HepG2 (cell line): ENCODE results near the gene IL36B. TPM values are rescaled to one million over a fixed set of nuclear protein-coding genes. Genes with fewer than 3 reads are reported as not detected.

Experiments
- ATAC-seq: fragments of 200-7000 bp; cut with Tn5 transposase; 3 replicates; pipeline ENCODE4 v1.9.1; 2020; ENCODE audit warnings: mild to moderate bottlenecking, moderate library complexity
- BruUV-seq: library from RNA; stranded (reverse); fragments of 400-500 nt; replicated peaks from 2 replicates; lab custom pipeline; 2021; lab: Mats Ljungman, UMichigan
- CTCF ChIA-PET: fragments of 300-600 bp; formaldehyde crosslinking; extraction: SDS; loops from one replicate; lab custom pipeline; 2021; ENCODE audit warnings: low total read pairs, inconsistent platforms, low intra/inter-chr PET ratio; lab: Yijun Ruan, JAX
- POLR2A ChIA-PET: fragments of 350-600 bp; sonication (Branson Sonifier 250); formaldehyde crosslinking; loops from one replicate; lab custom pipeline; 2020; ENCODE audit warnings: antibody characterized with exemption, inconsistent platforms; lab: Yijun Ruan, JAX
- DNase-seq: peaks from one replicate; pipeline ENCODE4 v3.0.0-alpha.2; 2015; ENCODE audit warnings: low spot score
- FAIRE-seq: peaks from 3 replicates; lab custom pipeline; 2011; peaks lifted over from hg19 to GRCh38; lab: Jason Lieb, UNC
- H2AFZ ChIP-seq: one replicate; pipeline ENCODE4 v1.6.1; 2011; ENCODE audit warnings: low read length, inconsistent platforms
- H3K27ac ChIP-seq: fragments of 300-600 bp; 3 replicates; pipeline ENCODE4 v1.8.0; 2011; ENCODE audit warnings: mixed run types, mild to moderate bottlenecking, mixed read lengths, low read length, inconsistent platforms; ENCODE audit not compliant: insufficient read depth; ENCODE audit errors: extremely low read length
- H3K27me3 ChIP-seq, 2 experiments: fragments of 200-600 bp in 1 of 2; 2 replicates in 1 of 2; 3 replicates in 1 of 2; pipeline versions ENCODE4 v1.6.0 to v1.8.0; 2011; ENCODE audit warnings: low read length in 2 of 2, mild to moderate bottlenecking in 2 of 2, moderate library complexity in 2 of 2, inconsistent platforms in 1 of 2; ENCODE audit not compliant: insufficient read depth in 2 of 2, control insufficient read depth in 1 of 2
- H3K36me3 ChIP-seq, 2 experiments: fragments of 200-600 bp in 1 of 2; replicated peaks in 1 of 2; 2 replicates in 1 of 2; 3 replicates in 1 of 2; pipeline versions ENCODE4 v1.5.1 to v1.8.0; 2011; ENCODE audit warnings: low read length in 2 of 2, inconsistent platforms in 1 of 2; ENCODE audit not compliant: insufficient read depth in 2 of 2, control insufficient read depth in 1 of 2
- H3K4me1 ChIP-seq: 2 replicates; pipeline ENCODE4 v1.5.1; 2012; ENCODE audit warnings: low read length, inconsistent platforms; ENCODE audit not compliant: insufficient read depth
- H3K4me2 ChIP-seq: 2 replicates; pipeline ENCODE4 v1.6.0; 2011; ENCODE audit warnings: low read depth, low read length, inconsistent platforms
- H3K4me3 ChIP-seq, 3 experiments: fragments of 200-600 bp in 1 of 3; sonication (generic), shearing (Covaris generic) in 1 of 3; replicated peaks in 1 of 3; 2 replicates each; pipeline ENCODE4 v1.5.1; 2011 to 2016; ENCODE audit warnings: low read length in 3 of 3, inconsistent platforms in 2 of 3, low read depth in 2 of 3, mild to moderate bottlenecking in 2 of 3, control low read depth in 1 of 3, mixed read lengths in 1 of 3; ENCODE audit not compliant: insufficient read depth in 1 of 3
- H3K79me2 ChIP-seq: one replicate; pipeline ENCODE4 v1.6.1; 2011; ENCODE audit warnings: low read length, inconsistent platforms; ENCODE audit not compliant: insufficient read depth
- H3K9ac ChIP-seq: 2 replicates; pipeline ENCODE4 v1.6.0; 2011; ENCODE audit warnings: mild to moderate bottlenecking, low read depth, low read length, inconsistent platforms; ENCODE audit not compliant: insufficient read depth
- H3K9me3 ChIP-seq: 2 replicates; pipeline ENCODE4 v1.5.1; 2012; ENCODE audit warnings: mild to moderate bottlenecking, low read length
- H4K20me1 ChIP-seq: 2 replicates; pipeline ENCODE4 v1.6.0; 2011; ENCODE audit warnings: inconsistent platforms, mild to moderate bottlenecking, low read length, moderate library complexity; ENCODE audit not compliant: insufficient read depth
- AFF4 ChIP-seq: sonication (generic); formaldehyde crosslinking; IDR thresholded peaks from 2 replicates; pipeline ENCODE4 v1.4.0; 2020; ENCODE audit warnings: missing genetic modification reagents
- ATAD3A ChIP-seq: sonication (generic); formaldehyde crosslinking; IDR thresholded peaks from 2 replicates; pipeline ENCODE4 v1.4.0; 2020; ENCODE audit warnings: missing genetic modification reagents
- HNRNPK ChIP-seq: fragments of 200-400 bp; formaldehyde crosslinking; IDR thresholded peaks from 2 replicates; pipeline ENCODE4 v1.6.1; 2018; ENCODE audit warnings: low read length, low read depth, moderate library complexity, mild to moderate bottlenecking; ENCODE audit not compliant: poor library complexity, severe bottlenecking
- LCORL ChIP-seq, 2 experiments: fragments of 450-650 bp in 1 of 2; sonication (generic) in 1 of 2; formaldehyde crosslinking in 1 of 2; IDR thresholded peaks; 2 replicates each; pipeline versions ENCODE4 v1.5.0 to v1.6.1; 2017 to 2020; ENCODE audit warnings: antibody characterized with exemption in 1 of 2, missing genetic modification reagents in 1 of 2
- ZHX1 ChIP-seq: sonication (generic); formaldehyde crosslinking; IDR thresholded peaks from 2 replicates; pipeline ENCODE4 v1.8.1; 2022; ENCODE audit warnings: low read depth, mild to moderate bottlenecking, missing genetic modification reagents
- ZNF224 ChIP-seq: sonication (generic); formaldehyde crosslinking; IDR thresholded peaks from 2 replicates; pipeline ENCODE4 v1.5.0; 2020; ENCODE audit warnings: mild to moderate bottlenecking, missing genetic modification reagents
- ZSCAN22 ChIP-seq: sonication (generic); formaldehyde crosslinking; IDR thresholded peaks from 2 replicates; pipeline ENCODE4 v1.4.0; 2020; ENCODE audit warnings: mild to moderate bottlenecking, missing genetic modification reagents
- WGBS: methylation state at CpG from one replicate; pipeline ENCODE4 v1.1.6; 2017; ENCODE audit warnings: low lambda C conversion rate; 5-methylcytosine and 5-hydroxymethylcytosine counted together
- in situ Hi-C: cut with HindIII; loops from 2 replicates; pipeline ENCODE4 v1.10.0; 2017; ENCODE audit warnings: low pct_unique_long_range_greater_than_20kb; ENCODE audit not compliant: extremely low pct_ligation_motif_present
- intact Hi-C: fragments of 100-400 bp; cut with micrococcal nuclease; formaldehyde crosslinking; loops from one replicate; pipeline ENCODE4 v1.10.0; 2022; ENCODE audit not compliant: unreplicated experiment
- polyA plus RNA-seq, 8 experiments: library from polyadenylated mRNA; depleted of rRNA in 3 of 8; stranded (reverse) in 7 of 8; unstranded in 1 of 8; fragments of >200 nt; fragmentation: Illumina TruSeq in 4 of 8; extraction: Trizol in 4 of 8; gene quantifications; 2 replicates each; pipeline versions ENCODE4 v1.2.1 to v1.2.3, GENCODE V29; 2011 to 2016; ENCODE audit warnings: low read depth in 4 of 8, missing spikeins in 1 of 8, mixed read lengths in 1 of 8; ENCODE audit not compliant: insufficient read depth in 1 of 8
- total RNA-seq, 5 experiments: library from RNA; depleted of rRNA; stranded (reverse); fragments of >200 nt; fragmentation: Illumina TruSeq; extraction: Trizol; gene quantifications; 2 replicates each; pipeline ENCODE4 v1.2.3, GENCODE V29; 2016; ENCODE audit warnings: low read depth in 1 of 5

The IL36B gene
- total and polyA plus RNA-seq, 2 of the 13 experiments (the other 11 are each of a cell fraction or from before 2014, with no cell fraction given), result not detected

GRCh38 chr2:113064281-113064680 lies 11.6 kb upstream of the IL36B start:
- no peak overlapping the region for H3K4me2 ChIP-seq
- H4K20me1 ChIP-seq, result no peaks in the 10 kb centered on the region
- in situ Hi-C loops (no loop called here), intact Hi-C loops (no loop called here)
- H3K27ac ChIP-seq, result no peak overlapping the region
- no peaks in the 10 kb centered on the region for H3K36me3 ChIP-seq
- no peak overlapping the region for H3K4me3 ChIP-seq
- 19% methylated on average over 5 of the region's 5 CpGs for WGBS
- POLR2A ChIA-PET, result no interaction called here
- H2AFZ ChIP-seq, result no peak overlapping the region
- H3K9ac ChIP-seq, result no peak overlapping the region
- no peak for ATAC-seq
- no peaks in the 10 kb centered on the region for H3K79me2 ChIP-seq
- FAIRE-seq, result no peak
- H3K9me3 ChIP-seq, result no peaks in the 10 kb centered on the region
- TF ChIP-seq HNRNPK (no peak), AFF4 (CRISPR knock-in tag) (no peak), ZNF224 (CRISPR knock-in tag) (no peak), ZSCAN22 (CRISPR knock-in tag) (no peak), ATAD3A (CRISPR knock-in tag) (no peak), LCORL (IDR thresholded peaks at IDR 0.05) (no peak), LCORL (CRISPR knock-in tag; IDR thresholded peaks at IDR 0.05) (no peak), ZHX1 (CRISPR knock-in tag) (no peak)
- H3K4me1 ChIP-seq, result no peaks in the 10 kb centered on the region
- H3K27me3 ChIP-seq, result peaks cover 2 to 28% of the 10 kb centered on the region in 2 experiments; a peak in 4 of 5 replicates
- no peak for DNase-seq
- BruUV-seq, result no TSS peak
- CTCF ChIA-PET, result no interaction called here
